Measurements from ENCODE around the gene HAT1. TPM values are rescaled to one million over a fixed set of nuclear protein-coding genes. Genes with fewer than 3 reads are reported as not detected.

Gene HAT1
- polyA plus RNA-seq, 2 of the 4 experiments (the other 2 are of a cell fraction) = 94.3 to 139 TPM

- TF ChIP-seq CTCF (IDR thresholded peaks at IDR 0.05) (no peak), RARB (CRISPR knock-in tag; IDR thresholded peaks at IDR 0.05) (no peak)
Observed at GRCh38 chr2:171965238-171965637, 43.0 kb downstream of the HAT1 start (continued).

- no peak for DNase-seq (ENCODE audit: low read depth in 1 of 2, low spot score in 1 of 2)
Observed at GRCh38 chr2:171965661-171966060, 43.4 kb downstream of the HAT1 start.

GRCh38 chr2:171966235-171966634 lies 44.0 kb downstream of the HAT1 start:
- DNase-seq (ENCODE audit: low read depth in 1 of 2, low spot score in 1 of 2) = no peak
- H3K9me3 ChIP-seq = no peaks in the 10 kb centered on the region
- H3K27ac ChIP-seq = no peak overlapping the region
- 92% methylated on average over 8 of the region's 8 CpGs for WGBS (ENCODE audit: missing lambda C conversion rate)
- FAIRE-seq = no peak
- ATAC-seq = no peak
- H3K4me1 ChIP-seq = no peaks in the 10 kb centered on the region
- POLR2A ChIA-PET = no interaction called here
- CTCF ChIA-PET = interaction anchor here (1.5 kb wide), 1 partner anchor 130 kb away, joined by 3 read pairs; no protein-coding TSS in a partner anchor
- no peak overlapping the region for H3K4me2 ChIP-seq
- H3K4me3 ChIP-seq = no peak overlapping the region
- TF ChIP-seq CEBPB (IDR thresholded peaks at IDR 0.05) (no peak), JUNB (IDR thresholded peaks at IDR 0.05) (no peak), RAD21 (conservative IDR thresholded peaks at IDR 0.05 in 1 of 2, IDR thresholded peaks at IDR 0.05 in 1 of 2) (no peak), HEYL (CRISPR knock-in tag; IDR thresholded peaks at IDR 0.05) (no peak), KDM1A (IDR thresholded peaks at IDR 0.05; ENCODE audit: low read depth) (no peak), FOSL2 (IDR thresholded peaks at IDR 0.05) (no peak), FOSL2 (CRISPR knock-in tag; IDR thresholded peaks at IDR 0.05) (no peak), GATA3 (IDR thresholded peaks at IDR 0.05; ENCODE audit: borderline replicate concordance) (no peak), CBX8 (IDR thresholded peaks at IDR 0.05) (no peak), TFCP2L1 (CRISPR knock-in tag; IDR thresholded peaks at IDR 0.05) (no peak), NPAS2 (CRISPR knock-in tag; IDR thresholded peaks at IDR 0.05; ENCODE audit: borderline replicate concordance) (no peak)

More at GRCh38 chr2:171965661-171966060, 43.4 kb downstream of the HAT1 start:
- WGBS (ENCODE audit: missing lambda C conversion rate) = 94% methylated on average over 3 of the region's 3 CpGs
- no peaks in the 10 kb centered on the region for H3K4me1 ChIP-seq
- CTCF ChIA-PET = interaction anchor here (1.5 kb wide), 1 partner anchor 131 kb away, joined by 3 read pairs; no protein-coding TSS in a partner anchor
- no peak overlapping the region for H3K4me3 ChIP-seq
- TF ChIP-seq FOSL2 (IDR thresholded peaks at IDR 0.05) = no peak
- TF ChIP-seq FOSL2 (CRISPR knock-in tag; IDR thresholded peaks at IDR 0.05) = no peak
- no peak for TF ChIP-seq RNF2 (IDR thresholded peaks at IDR 0.05; ENCODE audit: borderline replicate concordance, low read depth)
- no peak for TF ChIP-seq FOSB (CRISPR knock-in tag; IDR thresholded peaks at IDR 0.05)
- no peak for TF ChIP-seq EP300 (IDR thresholded peaks at IDR 0.05)
- no peak for TF ChIP-seq RARB (CRISPR knock-in tag; IDR thresholded peaks at IDR 0.05)
- no peak for TF ChIP-seq SMC3 (IDR thresholded peaks at IDR 0.05)
- TF ChIP-seq SREBF2 (IDR thresholded peaks at IDR 0.05) = no peak
- no peaks in the 10 kb centered on the region for H3K9me3 ChIP-seq
- no peak overlapping the region for H3K4me2 ChIP-seq
- ATAC-seq = no peak
- H3K27ac ChIP-seq = no peak overlapping the region
- FAIRE-seq = no peak
- POLR2A ChIA-PET = no interaction called here

GRCh38 chr2:171966688-171967087 lies 44.4 kb downstream of the HAT1 start:
- H3K27ac ChIP-seq = no peak overlapping the region
- CTCF ChIA-PET = interaction anchor here (1.5 kb wide), 1 partner anchor 130 kb away, joined by 3 read pairs; no protein-coding TSS in a partner anchor
- TF ChIP-seq RAD21 (conservative IDR thresholded peaks at IDR 0.05 in 1 of 2, IDR thresholded peaks at IDR 0.05 in 1 of 2) = no peak
- no peak for TF ChIP-seq HEYL (CRISPR knock-in tag; IDR thresholded peaks at IDR 0.05)
- no peak for TF ChIP-seq POLR2AphosphoS2 (conservative IDR thresholded peaks at IDR 0.05; ENCODE audit: low read length)
- no peak overlapping the region for H3K4me3 ChIP-seq
- FAIRE-seq (no peak), ATAC-seq (no peak), DNase-seq (ENCODE audit: low read depth in 1 of 2, low spot score in 1 of 2) (no peak)
- no peaks in the 10 kb centered on the region for H3K4me1 ChIP-seq
- H3K4me2 ChIP-seq = no peak overlapping the region
- POLR2A ChIA-PET = no interaction called here
- H3K9me3 ChIP-seq = no peaks in the 10 kb centered on the region

- ChIA-PET CTCF (no interaction called here), POLR2A (no interaction called here)
- H3K4me3 ChIP-seq = no peak overlapping the region
- TF ChIP-seq MAFK (IDR thresholded peaks at IDR 0.05; ENCODE audit: partially characterized antibody) (peak; percentile 78), HMGXB4 (CRISPR knock-in tag; IDR thresholded peaks at IDR 0.05; ENCODE audit: borderline replicate concordance) (no peak)
- DNase-seq (ENCODE audit: low read depth in 1 of 2, low spot score in 1 of 2) (no peak), FAIRE-seq (no peak), ATAC-seq (no peak)
- no peaks in the 10 kb centered on the region for H3K4me1 ChIP-seq
- no peaks in the 10 kb centered on the region for H3K9me3 ChIP-seq
- no peak overlapping the region for H3K27ac ChIP-seq
- H3K4me2 ChIP-seq = no peak overlapping the region
Observed at GRCh38 chr2:171968509-171968908, 46.2 kb downstream of the HAT1 start.

Data from A549 (cell line).